Dermis blood vessel endothelial cell (primary cell): ENCODE measurements around the gene METAP2. TPM values are rescaled to one million over a fixed set of nuclear protein-coding genes. Genes with fewer than 3 reads are reported as not detected.
"Not testable (repeated sequence)": the region's sequence is repeated elsewhere in the genome, so short reads cannot be mapped to it uniquely, and the experiment has no call there.

ENCODE experiments used
- DNase-seq: peaks from one replicate; pipeline ENCODE4 v3.0.0; 2010
- total RNA-seq: library from RNA; depleted of rRNA; stranded (reverse); fragments of >200 nt; gene quantifications from 2 replicates; pipeline ENCODE4 v1.2.3, GENCODE V29; 2014

Gene METAP2
- total RNA-seq: 74.0 and 102 TPM in 2 replicates

DNA sequence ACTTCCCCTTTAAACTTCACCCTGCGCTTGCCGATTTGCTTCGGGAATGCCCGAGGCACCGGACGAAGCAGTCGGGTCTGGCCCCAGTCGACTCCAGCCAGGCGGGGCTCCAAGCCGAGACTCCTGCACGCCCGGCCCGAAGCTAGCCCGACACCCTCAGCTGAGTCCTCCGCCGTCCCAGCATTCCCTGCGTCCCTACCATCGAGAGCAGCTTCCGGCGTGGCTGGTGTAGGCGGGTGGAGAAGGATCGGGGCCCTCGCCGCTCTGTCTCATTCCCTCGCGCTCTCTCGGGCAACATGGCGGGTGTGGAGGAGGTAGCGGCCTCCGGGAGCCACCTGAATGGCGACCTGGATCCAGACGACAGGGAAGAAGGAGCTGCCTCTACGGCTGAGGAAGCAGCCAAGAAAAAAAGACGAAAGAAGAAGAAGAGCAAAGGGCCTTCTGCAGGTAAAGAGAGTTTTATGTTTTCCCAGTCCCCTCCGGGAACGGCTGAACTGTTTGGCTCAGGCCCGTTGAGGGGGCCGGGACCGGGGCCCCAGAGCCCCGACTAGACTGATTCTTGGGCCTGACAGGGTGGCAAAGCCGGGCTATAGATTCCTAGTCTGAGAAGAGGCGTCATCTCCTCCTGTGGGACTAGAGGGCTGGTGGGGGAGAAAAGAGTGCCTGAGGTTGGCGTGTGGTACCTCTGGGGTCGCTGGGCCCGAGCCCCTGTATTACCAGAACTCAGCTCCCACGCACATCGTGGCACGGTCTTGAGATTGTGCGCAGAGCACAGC lies at the start of gene METAP2:
Gene METAP2, plus strand, starts transcription at position 269 of the 776 bp plus-strand sequence. Its CDS starts 28 bp downstream, at position 297.
- peak; percentile 98 for DNase-seq

DNA sequence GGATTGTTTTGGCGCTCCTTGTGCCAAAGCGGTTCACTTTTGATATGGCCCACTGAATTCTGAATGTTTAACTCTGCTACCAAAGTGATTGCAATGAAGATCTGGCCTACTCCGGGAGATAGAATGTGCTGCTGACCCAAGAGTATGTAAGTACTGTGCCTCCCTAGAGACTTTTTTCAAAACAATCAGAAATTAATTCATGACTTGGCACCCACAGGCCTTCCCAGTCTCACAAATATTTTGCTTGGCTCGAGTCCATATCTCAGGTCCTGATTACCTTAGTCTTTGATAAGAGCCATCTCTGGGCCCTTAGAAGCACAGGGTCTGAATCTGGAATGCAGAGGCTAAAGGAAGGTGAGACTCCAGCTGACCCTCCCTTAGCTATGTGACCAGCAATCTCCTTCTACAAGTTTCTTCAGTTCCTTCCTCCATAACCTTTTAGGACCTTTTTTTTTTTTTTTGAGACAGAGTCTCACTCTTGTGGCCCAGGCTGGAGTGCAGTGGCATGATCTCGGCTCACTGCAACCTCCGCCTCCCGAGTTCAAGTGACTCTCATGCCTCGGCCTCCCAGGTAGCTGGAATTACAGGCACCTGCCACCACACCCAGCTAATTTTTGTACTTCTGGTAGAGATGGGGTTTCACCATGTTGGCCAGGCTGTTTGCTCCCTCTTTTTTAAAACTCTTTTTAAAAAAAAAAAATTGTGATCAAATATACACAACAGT lies 49.5 kb upstream of the METAP2 start:
- peak; percentile 65 for DNase-seq

DNA sequence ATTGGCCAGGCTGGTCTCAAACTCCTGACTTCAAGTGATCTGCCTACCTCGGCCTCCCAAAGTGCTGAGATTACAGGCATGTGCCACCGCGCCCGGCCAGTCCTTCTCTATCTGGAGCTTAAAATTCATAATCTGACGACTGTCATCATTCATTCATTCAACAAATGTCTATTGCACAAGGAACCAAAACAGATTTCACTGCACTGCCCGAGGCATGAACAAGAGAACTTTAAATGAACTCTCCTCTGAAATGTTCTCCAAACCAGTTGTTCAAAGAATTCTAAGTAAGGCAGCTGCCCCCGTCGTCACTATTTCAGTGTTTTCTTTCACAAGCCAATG lies 44.8 kb upstream of the METAP2 start:
- no peak for DNase-seq

DNA sequence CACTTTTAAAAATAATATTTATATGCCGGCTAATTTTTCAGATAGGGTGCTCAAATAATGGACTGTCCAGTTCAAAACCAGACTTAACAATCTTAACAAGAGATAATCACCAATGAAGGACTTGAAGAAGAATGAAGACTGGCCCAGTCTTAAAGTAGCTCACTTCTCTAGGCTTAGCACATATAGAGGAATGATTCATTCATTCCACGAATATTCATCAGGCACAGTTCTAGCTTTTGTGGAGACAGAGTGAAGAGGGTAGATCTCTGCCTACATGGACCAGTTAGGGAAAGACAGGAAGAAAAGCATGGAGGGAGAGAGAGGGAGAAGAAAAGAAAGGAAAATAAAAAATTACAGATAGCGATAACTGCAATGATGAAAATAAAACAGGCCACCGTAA lies 42.8 kb upstream of the METAP2 start:
- DNase-seq: no peak

DNA sequence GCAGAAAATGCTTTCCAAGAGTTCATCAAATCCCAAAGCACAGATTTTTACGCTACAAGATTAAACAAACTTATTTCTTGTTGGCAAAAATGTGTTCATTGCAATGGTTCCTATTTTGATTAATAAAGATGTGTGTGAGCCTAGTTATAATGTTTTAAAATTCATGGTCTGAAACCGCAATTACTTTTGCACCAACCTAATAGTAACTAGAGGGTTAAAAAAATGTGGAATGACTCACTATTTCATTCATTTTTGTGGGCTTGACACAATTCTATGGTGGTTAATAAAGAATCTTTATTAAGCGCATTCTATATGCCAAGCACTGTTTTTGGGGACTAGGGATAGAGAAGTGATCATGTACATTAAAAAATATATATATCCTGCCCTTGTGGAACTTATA lies 38.6 kb upstream of the METAP2 start:
- DNase-seq: no peak

DNA sequence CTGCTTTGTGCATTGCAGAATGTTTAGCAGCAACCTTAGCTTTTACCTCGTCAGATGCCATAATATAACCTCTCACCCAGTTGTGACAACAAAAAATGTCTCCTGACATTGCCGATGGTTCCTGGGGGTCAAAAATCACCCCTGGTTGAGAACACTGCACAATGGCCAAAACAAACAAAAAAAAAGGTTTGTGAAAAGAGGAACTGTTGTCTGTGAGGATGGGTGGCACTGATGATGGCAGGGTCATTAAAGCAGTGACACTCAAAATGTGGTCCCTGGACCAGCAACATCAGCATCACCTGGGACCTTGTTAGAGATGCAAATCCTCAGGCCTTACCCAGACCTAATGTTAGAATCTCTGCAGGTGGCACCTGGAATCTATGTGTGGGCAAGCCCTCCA lies 36.4 kb upstream of the METAP2 start:
- no peak for DNase-seq

DNA sequence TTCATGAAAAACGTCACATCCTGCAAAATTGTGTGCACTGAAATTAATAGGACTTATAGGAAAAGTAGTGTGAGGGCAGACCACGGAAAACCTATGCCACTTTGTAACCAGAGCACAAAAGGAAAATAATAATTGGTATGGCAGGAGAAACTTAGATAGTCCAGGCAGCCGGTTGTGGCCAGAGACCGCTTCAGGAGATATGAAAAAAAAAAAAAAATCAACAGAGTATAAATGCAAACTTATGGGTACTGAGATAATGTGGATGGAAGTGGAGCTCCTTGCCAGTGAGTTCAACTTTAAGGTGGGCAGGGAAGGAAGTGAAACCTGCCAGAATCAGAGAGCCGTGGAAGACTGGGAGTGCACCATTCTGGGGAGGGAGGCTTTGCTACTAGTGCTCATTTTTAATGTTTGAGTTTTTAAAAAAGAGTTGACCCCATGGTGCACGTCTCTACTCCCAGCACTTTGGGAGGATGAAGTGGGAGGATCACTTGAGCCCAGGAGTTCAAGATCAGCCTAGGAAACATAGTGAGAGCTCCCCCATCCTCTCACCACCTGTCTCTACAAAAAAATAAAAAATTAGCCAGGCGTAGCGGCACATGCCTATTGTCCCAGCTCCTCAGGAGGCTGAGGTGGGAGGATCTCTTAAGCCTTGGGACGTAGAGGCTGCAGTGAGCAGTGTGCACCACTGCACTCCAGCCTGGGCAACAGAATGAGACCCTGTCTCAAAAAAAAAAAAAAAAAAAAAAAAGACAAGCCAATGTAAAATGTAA lies 34.3 kb upstream of the METAP2 start:
- no peak for DNase-seq

DNA sequence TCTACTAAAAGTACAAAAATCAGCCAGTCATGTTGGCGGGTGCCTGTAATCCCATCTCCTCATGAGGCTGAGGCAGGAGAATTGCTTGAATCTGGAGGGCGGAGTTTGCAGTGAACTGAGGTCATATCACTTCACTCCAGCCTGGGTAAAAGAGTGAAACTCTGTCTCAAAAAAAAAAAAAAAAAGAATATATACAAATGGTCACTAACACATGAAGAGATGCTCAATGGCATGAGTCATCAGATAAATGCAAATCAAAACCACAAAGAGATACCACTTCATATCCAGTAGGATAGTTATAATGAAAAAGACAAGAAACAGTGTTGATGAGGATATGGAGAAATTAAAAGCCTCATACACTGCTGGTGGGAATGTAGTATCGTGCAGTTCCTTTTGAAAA lies 33.6 kb upstream of the METAP2 start:
- DNase-seq: no peak

DNA sequence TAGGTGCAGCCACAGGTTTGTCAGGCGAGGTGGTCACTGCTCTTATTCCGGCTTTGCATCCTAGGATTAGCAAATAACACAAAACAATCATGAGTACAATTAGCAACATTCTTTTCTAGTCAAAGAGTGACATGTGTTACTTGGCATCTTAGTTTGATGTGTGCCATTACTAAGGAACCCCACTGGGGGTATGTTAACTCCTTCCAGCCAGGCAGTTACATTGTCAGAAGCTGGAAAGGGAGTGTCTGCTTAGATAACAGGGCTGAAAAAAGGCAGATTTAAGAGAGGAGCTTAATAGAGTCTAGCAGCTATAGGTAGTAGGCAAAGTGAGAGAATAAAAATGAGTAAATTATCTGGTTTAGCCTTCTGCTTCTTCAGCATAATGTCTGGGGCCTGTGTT lies 30.5 kb upstream of the METAP2 start:
- DNase-seq: no peak

DNA sequence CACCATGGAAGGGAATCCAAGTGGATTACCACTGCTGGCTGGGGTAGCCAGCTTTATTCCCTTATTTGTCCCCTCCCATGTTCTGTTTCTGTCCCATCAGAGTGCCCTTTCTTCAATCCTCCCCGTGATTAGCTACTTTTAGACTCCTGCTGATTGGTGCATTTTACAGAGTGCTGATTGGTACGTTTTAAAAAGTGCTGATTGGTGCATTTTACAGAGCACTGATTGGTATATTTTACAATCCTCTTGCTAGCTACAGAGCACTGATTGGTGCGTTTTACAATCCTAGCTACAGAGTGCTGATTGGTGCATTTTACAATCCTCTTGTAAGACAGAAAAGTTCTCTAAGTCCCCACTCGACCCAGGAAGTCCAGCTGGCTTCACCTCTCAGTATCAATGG lies 28.9 kb upstream of the METAP2 start:
- DNase-seq: not testable (repeated sequence)

DNA sequence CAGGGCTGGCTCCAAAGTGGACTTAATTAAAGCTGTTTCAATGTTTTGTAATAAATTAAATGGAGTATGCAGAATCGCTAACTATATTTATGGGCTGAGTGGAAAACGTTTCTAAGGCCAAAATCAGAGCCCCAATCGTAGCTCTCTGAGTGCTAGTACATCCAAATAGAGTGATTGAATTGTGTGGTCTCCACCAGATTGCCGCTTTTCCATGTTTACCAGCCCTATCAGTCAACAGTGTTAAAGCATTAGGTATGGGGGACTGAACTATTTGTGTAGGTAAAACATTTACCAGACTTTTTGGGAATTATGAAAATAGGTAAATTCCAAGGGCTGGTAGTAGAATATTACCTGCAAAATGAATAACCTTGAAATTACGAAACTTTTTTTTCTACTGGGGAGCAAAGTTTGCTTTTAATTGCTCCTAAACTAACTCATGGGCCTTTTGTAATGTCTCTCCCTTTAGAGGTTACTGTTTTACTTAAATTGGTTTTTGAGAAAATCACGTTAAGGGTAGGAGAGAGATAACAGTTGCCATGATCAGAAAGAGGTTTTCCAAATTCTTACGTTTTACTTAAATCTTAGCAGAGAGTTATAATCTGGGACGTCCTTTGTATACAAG lies 28.0 kb upstream of the METAP2 start:
- no peak for DNase-seq

DNA sequence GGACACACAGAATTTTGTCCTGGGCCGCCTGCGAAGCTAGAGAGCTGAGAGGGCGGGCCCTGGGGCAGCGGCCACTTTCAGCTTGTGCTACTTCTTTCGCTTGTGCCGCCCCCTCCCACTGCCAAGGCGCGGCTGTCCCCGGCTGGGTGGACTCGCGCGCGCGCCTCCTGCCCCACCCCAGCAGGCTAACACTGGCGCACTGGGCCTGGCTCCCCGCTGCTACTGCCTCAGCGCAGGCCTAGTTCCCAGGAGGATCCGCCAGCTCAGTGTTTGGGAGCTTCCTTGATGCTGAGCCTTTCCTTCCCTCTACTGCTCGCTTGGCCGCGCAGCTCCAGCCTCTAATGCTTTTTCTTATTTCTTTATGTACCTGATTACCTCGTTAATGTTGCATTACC lies 27.4 kb upstream of the METAP2 start:
- DNase-seq: peak; percentile 23

DNA sequence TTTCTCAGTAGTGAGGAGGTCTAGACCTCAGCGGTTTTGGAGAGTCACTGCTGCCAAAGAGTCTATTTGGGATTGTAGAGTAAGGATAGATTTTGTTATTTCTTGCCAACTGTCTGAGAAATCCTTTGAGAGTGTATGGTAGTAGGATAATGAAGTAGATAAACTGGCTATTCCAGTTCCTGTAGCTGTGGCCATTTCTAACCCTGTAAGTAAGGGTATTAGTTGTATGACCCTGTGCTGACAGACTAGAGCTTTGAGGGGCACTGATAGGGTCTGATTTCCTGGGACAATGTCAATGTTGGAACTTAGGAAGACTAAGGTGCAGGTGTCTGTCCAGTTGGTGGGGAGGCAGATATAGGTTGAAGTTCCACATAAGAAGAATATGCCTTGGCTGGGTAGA lies 24.3 kb upstream of the METAP2 start:
- DNase-seq: not testable (repeated sequence)

DNA sequence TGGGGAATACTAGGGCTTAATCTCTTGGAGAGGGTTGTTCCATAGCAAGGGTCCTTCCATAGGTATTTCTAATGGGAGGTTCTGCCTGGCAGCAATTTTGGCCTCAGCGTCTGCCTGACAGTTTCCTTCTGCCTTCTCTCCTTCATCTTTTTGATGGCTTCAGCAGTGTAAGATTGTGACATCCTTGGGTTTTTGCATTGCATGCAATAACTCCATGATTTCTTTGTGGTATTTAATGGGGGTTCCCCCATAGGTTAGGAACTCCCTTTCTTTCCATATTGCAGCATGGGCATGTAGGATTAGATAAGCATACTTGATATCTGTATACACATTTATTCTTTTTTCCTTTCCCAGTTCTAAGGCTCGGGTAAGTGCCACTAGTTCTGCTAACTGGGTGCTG lies 21.5 kb upstream of the METAP2 start:
- DNase-seq: not testable (repeated sequence)

DNA sequence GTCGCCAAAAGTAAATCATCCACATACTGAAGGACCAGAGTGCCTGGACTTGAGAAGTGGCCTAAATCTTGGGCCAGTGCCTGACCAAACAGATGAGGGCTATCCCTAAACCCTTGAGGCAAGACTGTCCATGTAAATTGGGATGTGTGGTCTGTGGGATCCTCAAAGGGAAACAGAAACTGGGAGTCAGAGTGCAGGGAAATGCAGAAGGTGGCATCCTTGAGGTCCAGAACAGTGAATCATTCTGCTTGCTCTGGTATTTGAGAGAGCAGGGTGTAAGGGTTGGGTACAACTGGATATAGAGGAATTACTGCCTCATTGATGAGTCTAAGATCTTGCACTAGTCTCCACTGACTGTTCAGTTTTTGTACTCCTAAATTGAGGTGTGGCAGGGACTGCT lies 20.1 kb upstream of the METAP2 start:
- DNase-seq: not testable (repeated sequence)

DNA sequence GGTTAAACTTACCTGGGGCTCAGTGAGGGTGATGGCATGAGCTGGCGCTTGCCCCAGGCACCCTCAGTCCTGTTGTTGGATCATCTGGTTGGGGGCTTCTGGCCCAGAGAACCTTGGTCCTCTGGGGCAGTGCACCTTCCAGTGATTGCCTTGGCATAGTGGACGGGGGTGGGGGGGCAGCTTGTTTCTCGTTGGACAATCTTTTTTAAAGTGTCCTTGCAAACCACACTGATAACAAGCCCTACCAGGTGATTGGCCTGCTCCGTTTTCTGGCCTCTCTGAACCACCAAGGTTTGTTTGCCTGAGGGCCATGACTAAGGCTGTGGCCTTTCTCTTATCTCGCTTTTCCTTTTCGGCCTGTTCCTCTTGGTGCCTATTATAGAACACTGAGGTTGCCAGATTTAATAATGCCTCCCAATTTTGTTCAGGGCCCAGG lies 19.2 kb upstream of the METAP2 start:
- not testable (repeated sequence) for DNase-seq

DNA sequence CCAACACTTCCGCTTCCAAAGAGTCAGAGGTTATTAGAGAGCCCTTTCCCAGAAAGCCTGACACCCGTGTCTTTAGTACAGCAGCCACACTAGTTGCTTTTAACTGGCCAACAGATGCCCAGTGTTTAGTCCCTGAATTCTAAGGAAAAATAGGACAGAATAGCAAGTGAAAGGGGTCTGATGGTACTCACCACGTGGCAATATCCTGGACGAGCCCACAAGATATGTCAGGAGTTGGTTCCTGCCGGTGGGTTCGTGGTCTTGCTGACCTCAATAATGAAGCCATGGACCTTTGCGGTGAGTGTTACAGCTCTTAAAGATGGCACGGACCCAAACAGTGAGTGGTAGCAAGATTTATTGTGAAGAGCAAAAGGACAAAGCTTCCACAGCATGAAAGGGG lies 16.3 kb upstream of the METAP2 start:
- peak; percentile 27 for DNase-seq

DNA sequence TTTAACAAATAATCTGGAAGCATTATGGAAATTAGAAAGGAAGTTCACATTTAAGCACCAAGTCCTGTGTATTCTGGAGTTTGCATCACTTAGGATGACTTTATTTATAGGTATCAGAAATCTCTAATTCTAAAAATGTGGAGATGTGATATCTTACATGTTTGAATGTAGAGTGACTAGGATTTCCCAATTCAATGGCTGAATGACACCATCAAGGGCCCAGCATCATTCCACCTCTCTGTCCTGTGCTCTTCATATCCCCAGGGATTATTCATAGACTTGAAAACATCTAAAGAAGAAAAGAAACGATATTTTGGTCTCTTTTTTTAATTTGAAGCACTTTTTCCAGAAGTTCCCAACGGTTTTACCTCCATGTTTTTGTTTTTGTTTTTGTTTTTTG lies 15.2 kb upstream of the METAP2 start:
- DNase-seq: no peak

DNA sequence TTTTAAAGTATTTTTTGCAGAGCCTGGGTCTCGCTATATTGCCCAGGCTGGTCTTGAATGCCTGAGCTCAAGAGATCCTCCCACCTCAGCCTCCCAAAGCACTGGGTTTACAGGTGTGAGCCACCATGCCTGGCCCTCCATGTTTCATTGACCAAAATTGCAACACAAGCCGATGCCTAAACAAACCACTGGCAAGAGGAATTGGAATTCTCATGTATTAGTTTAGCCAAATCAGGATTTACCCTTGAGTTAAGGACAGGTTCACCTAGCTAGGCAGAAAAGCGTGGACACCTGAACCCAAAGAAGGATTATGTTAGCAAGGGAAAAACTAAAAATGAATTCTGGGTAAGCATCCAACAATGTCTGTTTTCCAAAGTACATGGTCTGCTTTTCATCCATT lies 14.6 kb upstream of the METAP2 start:
- no peak for DNase-seq

DNA sequence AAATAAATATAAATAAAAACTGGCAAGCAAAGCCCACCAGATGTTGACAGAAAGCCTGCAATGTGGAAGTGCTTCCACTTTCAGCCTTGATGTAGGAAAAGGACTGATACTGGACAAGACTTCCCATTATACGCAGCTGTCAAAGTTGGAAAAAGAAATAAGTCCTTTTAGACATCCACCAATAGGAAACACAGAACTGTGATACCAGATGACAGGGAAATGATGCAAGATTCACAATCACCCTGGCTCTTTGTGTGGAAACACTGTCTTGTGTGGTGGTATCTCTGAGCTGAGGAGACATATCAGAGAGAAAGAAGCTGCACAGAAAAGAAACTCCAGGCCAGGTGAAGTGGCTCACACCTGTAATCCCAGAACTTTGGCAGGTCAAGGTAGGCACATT lies 13.8 kb upstream of the METAP2 start:
- no peak for DNase-seq

DNA sequence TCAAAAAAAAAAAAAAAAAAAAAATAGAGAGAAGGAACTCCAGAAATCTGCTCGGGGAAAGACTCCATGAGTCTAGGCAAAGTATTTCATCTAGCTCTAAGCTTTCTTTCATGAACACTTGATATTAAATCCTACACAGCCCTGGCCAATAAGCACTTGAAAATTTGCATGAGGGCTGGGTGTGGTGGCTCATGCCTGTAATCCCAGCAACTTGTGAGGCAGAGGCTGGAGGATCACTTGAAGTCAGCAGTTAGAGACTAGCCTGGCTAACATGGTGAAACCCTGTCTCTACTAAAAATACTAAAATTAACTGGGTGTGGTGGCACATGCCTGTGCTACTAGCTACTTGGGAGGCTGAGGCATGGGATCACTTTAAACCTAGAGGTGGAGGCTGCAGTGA lies 13.1 kb upstream of the METAP2 start:
- no peak for DNase-seq

DNA sequence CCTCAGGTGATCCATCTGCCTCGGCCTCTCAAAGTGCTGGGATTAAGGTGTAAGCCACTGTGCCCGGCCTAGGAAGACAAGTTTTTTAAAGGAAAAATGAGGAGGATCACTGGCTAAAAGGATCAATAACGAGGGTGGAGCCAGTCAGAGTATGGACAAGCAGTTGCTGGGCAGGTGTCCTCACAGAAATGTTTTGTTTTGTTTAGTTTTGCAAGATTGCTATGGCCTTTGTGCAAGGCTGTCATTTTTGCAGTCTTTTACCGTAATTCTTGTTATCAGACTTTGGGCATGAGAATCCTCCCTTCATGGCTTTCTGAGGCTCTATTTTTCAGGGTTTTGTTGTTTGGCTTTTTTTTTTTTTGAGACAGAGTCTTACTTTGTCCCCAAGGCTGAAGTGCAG lies 11.9 kb upstream of the METAP2 start:
- no peak for DNase-seq

DNA sequence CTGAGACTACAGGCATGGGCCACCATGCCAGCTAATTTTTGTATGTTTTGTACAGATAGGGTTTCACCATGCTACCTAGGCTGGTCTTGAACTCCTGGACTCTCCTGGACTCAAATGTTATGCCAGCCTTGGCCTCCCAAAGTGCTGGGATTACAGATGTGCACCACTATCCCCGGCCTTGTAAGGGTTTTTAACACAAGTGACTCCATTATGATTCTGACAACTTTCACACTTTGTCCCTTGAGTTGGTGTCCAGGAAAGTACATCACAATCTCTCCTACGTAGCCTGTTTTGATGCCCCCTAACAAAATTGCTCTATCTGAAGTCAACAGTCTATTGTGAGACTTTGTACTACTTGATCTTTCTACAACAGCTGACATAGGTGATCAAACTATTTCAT lies 11.4 kb upstream of the METAP2 start:
- DNase-seq: no peak
